Hepatic stellate cell (primary cell): ENCODE measurements around the gene TAF6.
A peak's percentile ranks its signal among the peaks of the same experiment; 100 is the strongest.

Experiments
- DNase-seq: peaks from one replicate; pipeline ENCODE4 v3.0.0; 2011; ENCODE audit warnings: low spot score

Gene TAF6

GRCh38 chr7:100119072-100119969 lies at the start of gene TAF6, which contains the start of gene CNPY4:
TAF6 (minus strand) TSS chr7:100119358; CDS start chr7:100114209, 5,149 bp downstream.
CNPY4 (plus strand) TSS chr7:100119634; CDS start chr7:100119745, 111 bp downstream.
- DNase-seq, result peak; percentile 100

DNA sequence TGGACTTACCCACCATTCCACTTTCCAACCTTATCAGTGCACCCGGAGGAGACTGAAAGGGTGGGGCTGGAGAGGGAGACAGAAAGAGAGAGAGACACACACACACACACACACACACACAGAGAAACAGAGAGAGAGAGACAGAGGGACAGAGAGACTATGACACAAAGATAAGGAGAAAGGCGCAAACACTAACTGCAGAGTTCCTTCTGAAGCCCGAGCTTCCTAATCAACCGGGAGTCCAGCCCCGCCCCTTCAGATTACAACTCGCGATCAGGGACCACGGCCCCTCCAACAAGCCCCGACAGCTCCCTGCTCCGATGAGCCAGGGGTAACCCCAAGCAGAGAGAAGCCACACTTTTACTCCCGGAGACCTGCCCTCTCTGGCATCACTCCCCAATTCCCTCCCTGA lies 48.8 kb upstream of the TAF6 start:
- DNase-seq, result peak; percentile 42

- DNase-seq, result no peak
These were observed 48.1 kb upstream of the TAF6 start for GRCh38 chr7:100166970-100167911.

DNA sequence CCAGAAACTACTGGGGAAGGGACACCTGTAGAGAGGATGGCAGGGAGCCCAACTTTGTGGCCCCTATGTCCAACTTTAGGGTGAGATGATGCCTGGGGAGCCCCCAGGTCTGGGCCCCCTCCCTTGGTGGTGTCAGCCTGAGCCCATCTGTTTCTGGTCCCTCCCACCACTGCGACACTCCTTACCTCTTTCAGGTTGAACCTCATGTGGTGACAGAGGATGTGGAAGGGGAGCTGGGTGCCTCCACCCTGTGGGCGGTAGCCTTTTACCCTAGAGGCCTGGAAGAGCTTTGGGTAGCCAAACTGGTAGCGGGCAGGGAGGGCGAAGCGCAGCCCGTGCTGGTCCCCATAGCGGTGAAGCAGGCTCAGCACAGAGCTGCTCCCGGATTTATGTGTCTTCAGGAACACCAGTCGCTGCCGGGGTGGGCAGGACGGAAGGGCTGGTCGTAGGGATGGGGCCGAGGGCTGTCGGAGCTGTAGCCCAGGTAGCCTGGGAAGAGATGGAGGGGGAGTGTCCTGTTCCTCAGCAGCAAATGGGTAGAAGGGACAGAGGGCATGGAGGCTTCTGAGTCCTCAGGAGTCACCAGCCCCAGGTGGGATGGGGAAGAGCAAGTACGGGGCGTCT lies 47.3 kb upstream of the TAF6 start:
- DNase-seq, result no peak

DNA sequence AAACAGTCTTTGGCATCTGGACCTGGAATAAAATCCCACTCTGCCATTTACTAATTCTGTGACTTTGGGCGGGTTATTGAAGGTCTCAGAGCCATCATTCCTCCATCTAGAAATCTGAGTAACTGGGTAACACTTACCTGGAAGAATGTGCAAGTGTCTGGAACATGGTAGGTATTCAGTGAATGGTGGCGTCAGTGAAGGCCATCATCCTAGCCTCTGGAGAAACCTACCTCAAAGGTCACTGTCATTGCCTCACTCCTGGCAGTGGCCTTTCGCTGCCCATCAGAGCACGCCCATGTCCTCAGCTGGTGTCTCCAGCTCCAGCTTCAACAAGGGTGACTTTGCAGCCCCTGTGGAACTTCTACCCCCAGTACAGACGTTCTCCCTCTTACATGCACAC lies 44.7 kb upstream of the TAF6 start:
- no peak for DNase-seq

GRCh38 chr7:100163006-100163531 lies 43.9 kb upstream of the TAF6 start:
- DNase-seq, result no peak

GRCh38 chr7:100160067-100160466 lies 40.9 kb upstream of the TAF6 start:
- no peak for DNase-seq

DNA sequence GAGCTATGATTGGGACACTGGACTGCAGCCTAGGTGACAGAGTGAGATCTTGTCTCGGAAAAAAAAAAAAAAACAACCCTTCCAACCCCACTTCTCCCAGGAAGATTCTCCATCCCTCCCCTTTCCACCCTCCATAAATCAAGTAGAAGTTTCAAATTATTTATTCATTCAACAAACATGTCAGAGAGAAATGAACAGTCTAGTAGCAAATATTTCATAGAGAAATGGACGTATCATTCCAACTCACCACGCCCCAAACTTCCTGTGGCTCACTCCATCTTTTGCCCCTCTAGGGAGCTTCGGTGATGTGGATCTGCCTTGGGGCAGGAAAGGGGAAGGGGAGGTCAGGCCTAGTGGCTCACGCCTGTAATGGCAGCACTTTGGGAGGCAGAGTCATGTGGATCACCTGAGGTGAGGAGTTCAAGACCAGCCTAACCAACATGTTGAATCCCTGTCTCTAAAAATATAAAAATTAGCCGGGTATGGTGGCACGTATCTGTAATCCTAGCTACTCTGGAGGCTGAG lies 40.0 kb upstream of the TAF6 start:
- no peak for DNase-seq

GRCh38 chr7:100158229-100159098 lies 39.3 kb upstream of the TAF6 start, which contains the start of gene TRAPPC14:
TRAPPC14 (minus strand) TSS chr7:100158723; CDS start chr7:100158499, 224 bp downstream.
- DNase-seq, result peak; percentile 99

- peak; percentile 78 for DNase-seq
These were observed 38.4 kb upstream of the TAF6 start for GRCh38 chr7:100157334-100158228.

GRCh38 chr7:100157069-100157333 lies 37.8 kb upstream of the TAF6 start:
- no peak for DNase-seq

GRCh38 chr7:100156331-100157068 lies 37.3 kb upstream of the TAF6 start:
- no peak for DNase-seq

GRCh38 chr7:100155553-100156317 lies 36.6 kb upstream of the TAF6 start:
- no peak for DNase-seq

DNA sequence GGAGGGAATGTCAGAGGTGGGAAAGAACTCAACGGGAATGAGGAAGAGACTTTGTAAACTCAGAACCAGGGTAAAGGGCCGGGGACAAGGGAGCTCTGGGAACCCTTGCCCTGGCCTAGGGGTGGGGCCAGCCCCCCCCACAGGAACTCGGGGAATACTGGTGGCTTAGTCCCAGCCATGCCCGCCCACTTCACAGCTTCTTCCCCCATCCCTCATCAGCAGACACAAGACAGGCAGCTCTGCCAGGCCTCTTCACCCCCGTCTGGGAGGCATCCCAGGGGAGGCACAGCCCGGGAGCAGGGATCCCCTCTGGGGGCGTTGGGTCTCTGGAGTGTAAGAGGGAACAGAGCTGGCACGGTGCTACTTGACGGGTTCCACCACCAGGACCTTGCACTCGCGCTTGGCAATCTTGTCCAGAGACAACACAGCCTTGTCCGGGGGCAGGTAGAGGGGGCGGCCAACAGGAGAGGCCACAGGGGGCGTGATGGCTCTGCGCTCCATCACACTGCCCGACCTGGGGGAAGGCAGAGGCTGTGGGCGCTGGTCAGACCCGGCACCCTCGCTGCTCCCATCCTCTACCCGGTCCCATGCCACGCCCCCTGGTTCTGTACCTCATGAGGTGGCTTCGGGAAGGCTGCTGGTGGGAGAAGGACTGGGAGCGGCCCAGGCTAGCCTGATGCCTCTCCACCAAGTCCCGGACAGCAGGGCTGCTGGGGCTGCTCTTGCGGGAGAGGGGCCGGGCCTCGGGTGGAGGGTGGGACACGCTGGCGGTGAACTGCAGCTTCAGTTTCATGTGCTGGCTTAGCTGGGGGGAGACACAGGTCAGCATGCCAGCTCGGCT lies 35.7 kb upstream of the TAF6 start:
- DNase-seq, result no peak

GRCh38 chr7:100153708-100154535 lies 34.8 kb upstream of the TAF6 start:
- no peak for DNase-seq

DNA sequence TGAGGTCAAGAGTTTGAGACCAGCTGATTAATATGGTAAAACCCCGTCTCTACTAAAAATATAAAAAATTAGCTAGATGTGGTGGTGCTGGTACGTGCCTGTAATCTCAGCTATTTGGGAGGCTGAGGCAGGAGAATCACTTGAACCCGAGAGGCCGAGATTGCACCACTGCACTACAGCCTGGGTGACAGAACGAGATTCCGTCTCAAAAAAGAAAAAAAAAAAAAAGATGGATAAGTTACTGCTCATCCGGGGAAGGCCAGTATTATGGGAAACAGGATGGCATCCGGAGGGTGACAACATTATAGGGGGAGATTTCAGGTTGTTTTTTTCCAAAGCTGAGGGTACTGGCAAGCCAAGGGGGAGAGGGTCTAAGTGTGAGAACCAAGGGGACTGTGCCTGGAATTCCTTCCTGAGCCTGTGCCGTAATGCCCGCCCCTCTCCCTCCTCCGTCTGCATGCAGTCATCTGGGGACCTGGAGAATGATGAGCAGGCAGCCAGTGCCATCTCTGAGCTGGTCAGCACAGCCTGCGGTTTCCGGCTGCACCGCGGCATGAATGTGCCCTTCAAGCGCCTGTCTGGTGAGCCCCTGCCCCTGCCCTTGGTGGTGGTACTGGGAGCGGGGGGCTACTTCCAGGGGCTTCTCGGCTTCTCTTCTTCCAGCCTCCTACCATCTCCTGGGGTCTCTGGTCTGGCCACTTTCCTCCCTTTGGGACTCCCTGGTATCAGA lies 33.9 kb upstream of the TAF6 start:
- DNase-seq, result no peak
